Activated CD8-positive, alpha-beta memory T cell treated with anti-CD3 and anti-CD28 coated beads for 48 hours (primary cell): ENCODE data around the gene ATOH8.

ENCODE experiments used
- DNase-seq, 3 experiments: peaks; one replicate each; pipeline ENCODE4 v3.0.0-alpha.2; 2020; ENCODE audit warnings: low read depth in 2 of 3, low spot score in 2 of 3

The ATOH8 gene

DNA sequence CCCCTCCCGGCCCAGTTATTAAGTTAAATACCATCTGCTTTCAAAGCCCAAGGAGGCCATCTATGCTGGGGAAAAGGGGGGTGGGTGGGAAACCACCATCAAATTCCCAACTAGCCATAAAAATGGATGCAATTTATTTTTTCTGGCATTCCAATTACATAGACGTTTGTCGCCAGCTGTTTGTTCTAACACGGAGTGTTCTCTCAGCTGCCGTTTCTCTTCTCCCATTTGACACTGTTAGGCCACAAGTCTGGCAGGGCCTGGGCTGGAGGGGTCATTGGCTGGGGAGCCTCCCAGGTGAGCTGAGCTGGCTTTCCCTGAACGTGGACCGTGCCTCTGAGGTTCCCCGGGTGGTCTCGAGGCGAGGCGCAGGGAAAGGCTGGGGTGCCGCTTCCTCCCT lies 16.6 kb downstream of the ATOH8 start:
- no peak for DNase-seq

DNA sequence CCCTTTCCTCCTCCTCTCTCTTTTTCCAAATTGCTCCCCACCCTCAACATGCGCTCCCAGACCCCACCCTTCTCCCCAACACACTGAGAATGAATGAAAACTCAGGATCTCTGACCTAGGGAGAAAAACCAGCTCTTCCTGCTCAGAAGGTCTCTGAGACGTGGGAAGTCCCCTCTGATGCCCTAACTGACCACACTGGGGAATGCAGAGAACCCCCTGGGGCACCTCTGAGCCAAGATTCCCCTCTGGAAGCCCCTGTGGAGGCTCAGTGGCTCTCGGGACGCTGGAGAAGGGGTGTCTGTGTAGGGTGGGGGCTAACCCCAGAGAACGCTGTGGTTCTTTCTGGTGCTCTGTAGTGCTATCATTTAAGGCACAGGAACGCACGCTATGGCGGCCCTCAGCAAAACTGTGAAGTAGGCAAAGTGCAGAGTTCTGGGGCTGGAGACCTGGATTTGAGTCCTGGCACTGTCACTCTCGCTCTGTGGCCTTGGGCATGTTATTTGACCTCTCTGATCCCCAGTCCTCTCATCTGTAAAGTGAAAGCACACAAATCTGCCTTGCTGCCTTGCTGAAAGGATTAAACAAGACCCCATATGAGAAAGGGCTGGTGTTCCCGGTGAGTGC lies 17.1 kb downstream of the ATOH8 start:
- DNase-seq: no peak

GRCh38 chr2:85771486-85771885 lies 17.7 kb downstream of the ATOH8 start:
- no peak for DNase-seq

DNA sequence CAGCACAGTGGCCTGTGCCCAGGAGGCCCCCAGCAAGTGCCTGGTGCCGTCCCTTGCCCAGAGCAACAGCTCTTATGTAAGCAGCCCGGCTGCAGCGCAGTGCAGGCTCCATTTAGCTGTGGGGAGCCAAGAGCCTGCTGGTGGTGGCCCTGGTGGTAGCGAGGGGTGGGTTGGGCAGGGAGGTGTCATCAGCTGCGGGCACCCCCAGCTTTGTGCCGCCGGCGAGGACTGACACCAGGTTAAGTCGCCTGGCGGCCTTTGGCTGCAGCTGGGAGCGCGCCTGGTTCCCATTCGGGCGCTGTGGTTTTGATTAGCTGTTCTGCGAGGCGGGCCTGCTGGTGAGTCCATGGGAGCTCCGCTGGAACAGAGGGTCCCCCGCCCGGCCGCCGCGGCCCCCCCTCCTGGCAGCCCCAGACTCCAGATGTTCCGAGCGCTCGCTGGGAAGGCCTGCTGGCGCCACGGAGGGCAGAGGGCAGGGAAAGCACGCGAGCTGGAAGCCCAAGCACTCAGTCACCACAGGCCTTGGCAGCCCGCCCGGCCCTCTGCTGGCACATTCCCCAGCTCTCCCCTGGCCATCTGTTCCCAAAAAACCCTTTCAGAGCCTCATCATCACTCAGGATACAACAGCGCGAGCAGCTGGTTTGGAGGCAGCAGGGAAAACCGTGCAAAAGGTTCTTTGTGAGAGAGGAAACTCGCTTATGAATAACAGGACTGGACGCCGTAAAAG lies 18.4 kb downstream of the ATOH8 start:
- no peak for DNase-seq

- no peak for DNase-seq
Measured at GRCh38 chr2:85772841-85773491, 19.2 kb downstream of the ATOH8 start.

- DNase-seq: no peak
Measured at GRCh38 chr2:85773692-85774091, 19.9 kb downstream of the ATOH8 start.

GRCh38 chr2:85774126-85774978 lies 20.6 kb downstream of the ATOH8 start:
- DNase-seq: no peak

DNA sequence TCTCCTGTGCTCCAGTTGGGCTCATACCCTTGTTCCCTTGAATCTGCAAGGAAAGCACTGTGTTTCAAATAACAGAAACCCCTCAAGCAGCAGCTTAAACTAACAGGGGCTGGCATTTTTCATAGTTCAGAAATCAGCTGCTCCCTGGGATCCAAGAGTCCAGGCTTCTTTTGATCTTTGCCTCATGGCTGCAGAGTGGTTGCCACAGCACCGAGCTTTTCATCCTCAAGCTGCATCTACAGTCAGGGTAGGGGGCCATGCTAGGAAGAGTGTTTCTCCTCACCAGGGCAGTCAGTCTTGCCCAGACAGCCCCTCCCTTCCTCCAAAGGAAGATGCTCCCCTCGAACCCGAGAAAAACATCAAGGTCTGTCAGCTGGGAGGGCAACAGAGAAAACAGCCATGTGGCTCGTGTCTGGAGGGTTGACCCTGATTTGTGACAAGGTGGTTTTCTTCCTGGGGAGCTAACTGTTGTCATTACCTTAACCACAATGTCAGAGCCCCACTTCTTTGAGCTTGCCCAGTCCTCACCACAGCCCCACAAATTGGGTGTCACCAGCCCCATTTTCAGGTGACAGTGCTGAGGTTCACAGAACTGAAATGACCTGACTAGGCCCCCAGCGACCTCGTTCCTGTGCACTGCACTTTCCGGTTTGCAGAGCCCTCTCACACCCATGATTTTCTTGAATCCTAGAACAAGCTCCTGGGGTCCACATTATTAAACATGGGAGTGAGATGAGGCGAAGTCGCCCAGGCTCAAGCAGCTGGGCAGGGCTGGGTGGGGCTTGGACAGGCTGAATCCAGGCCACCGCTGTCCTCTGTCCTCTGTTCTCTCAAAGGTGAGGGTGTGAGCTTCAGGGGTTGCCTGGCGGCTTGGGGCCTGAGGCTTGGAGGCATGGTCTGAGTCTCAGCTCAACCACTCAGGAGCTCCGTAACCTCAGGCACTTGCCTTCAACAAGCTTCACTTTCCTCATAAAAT lies 21.9 kb downstream of the ATOH8 start:
- DNase-seq: no peak

DNA sequence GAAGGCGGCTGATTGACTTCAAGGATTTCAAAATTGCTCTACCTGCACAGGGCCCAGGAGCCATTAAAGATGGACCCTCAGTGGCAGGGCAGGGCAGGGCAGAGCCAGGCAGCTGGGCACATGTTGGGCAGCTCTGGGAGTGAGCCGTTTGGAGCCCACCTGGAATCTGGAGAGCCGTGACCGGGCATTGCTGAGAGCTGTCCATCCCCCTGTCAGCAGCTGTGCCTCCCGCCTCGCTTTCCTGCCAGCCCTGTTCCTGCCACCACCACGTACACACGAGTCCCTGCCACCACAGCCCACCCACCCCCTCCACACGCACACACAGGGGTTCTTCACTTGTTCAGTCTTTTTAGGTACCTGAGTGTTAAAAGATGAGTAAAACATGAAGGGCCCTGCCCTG lies 22.9 kb downstream of the ATOH8 start:
- DNase-seq: no peak

GRCh38 chr2:85777441-85777861 lies 23.7 kb downstream of the ATOH8 start:
- DNase-seq: no peak

DNA sequence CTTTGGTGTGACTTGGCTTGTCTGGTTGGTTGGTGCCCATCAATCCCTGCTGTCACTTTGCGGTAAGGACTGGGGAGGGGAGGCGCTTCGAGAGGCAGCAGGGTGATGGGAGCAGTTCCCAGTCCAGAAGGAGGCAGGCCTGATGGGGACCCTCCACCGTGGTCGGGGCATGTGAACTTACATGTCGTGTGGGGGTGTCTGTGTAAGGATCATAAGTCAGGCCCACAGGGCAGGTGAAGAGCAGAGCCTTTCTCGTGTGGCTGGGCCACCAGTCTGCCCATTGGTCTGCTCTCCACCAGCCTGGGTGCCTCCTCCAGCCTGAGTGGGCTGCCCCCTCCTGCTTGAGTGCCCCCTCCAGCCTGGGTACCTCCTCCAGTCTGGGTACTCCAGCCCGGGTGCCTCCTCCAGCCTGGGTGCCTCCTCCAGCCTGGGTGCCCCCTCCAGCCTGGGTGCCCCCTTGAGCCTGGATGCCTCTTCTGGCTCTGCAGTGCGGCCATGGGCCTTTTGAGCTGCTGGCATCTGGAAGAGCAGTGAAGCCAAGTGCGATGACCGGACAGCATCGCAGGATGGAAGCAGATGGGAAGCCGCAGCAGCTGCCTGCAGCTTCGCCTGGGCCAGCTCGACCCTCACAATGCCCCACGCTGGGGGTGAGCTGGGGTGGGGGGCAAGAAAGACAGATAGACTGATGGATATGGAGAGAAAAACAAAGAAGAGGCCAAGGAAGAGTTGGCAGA lies 25.0 kb downstream of the ATOH8 start:
- no peak for DNase-seq

GRCh38 chr2:85779641-85780315 lies 26.0 kb downstream of the ATOH8 start:
- no peak for DNase-seq

DNA sequence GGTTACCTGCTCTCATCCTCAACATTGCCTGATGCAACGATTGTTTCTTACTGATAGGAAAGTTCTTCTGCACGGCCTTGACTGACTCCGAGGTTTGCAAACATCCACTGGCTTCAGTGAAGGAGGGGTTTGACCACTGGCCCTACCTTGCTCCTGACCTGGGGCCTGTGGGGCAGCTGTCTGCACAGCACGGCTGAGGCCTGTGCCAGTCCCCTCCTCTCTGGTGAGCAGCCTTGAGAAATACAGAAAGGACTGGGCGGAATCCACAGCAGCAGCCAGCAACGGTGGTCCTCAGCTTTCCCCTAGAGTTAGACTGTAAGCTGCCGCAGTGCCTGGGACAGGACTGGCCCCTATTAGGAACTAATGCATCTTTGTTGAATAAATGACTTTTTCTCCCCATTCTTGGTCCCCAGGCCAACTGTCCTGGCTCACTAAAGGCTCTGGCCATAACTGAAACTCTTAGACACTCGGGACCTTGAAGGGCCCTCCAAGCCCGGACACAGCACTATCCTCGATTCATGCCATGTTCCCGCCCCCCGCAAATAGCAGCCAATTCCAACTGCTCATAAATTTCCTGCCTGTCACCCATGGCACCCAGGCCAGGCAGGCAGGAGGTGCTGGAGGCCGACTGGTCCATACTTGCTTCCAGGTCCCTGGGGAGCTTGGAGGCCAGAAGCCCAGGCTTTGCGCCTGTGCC lies 26.7 kb downstream of the ATOH8 start:
- no peak for DNase-seq

GRCh38 chr2:85781013-85781332 lies 27.2 kb downstream of the ATOH8 start:
- no peak for DNase-seq

- no peak for DNase-seq
Measured at GRCh38 chr2:85783796-85784195, 30.0 kb downstream of the ATOH8 start.

DNA sequence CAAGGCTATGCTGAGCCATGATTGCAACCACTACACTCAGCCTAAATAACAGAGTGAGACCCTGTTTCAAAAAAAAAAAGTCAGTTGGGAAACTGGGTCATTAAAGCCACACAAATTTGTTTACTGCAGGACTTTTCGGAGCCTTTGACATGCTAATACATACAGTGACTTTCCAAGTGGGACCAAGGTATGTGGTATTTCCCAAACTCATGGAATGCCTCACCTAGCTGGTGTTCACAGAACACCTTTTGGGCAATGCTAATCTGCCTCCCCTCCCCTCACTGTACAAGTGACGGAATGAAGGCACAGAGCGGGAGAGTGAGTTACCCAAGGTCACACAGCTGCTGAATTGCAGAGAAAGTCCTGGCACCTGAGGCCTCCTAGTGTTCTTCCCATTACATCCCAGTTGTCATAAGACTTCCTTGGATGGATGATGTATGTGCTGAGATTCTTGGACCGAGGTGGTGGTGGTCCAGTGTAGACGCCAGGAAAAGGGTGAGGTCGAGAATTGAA lies 30.7 kb downstream of the ATOH8 start:
- no peak for DNase-seq

DNA sequence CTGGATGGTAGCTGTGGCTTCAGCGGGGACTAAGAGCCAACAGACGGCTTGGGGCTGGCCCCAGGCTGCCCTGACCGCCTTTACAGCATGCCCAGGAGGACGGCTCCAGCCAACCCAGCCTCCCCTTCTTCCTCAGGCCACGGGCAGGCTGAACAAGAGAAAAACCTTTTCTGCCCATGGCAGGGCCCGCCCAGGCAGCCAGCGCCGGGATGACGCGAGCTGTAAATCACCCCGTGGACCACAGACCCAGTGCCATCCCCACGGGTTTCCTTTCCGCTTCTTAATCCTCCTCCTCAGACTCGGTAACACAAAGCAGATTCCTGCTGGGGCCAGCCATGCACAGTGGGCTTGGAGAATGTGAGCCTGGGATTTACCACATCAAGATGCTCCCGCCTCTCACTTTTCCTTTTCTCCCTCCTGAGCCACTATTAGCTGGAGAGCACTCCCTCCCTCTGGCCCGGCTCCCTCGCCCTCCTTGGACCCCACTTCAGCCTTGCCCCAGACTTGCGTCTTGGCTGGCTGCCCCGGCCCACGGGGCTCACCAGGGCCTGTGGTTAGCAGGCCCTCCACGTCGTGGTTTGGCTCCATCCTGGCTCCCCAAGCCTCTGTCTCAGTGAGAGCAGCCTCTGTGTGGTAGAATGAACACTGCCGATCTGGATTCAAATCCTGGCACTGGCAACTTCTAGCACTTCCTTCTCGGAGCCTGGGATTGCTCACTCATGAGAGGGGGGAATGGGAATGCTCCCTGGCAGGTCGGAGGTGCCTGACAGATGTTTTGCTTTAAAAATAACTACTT lies 31.4 kb downstream of the ATOH8 start:
- no peak for DNase-seq

GRCh38 chr2:85785871-85786270 lies 32.1 kb downstream of the ATOH8 start:
- no peak for DNase-seq
